ENCODE data around the gene ARMC7. TPM values are rescaled to one million over a fixed set of nuclear protein-coding genes. Genes with fewer than 3 reads are reported as not detected.
A peak's percentile ranks its signal among the peaks of the same experiment; 100 is the strongest.

The ARMC7 gene
- polyA plus RNA-seq, 1 donor from 2014 or later = 3.7 TPM

DNA sequence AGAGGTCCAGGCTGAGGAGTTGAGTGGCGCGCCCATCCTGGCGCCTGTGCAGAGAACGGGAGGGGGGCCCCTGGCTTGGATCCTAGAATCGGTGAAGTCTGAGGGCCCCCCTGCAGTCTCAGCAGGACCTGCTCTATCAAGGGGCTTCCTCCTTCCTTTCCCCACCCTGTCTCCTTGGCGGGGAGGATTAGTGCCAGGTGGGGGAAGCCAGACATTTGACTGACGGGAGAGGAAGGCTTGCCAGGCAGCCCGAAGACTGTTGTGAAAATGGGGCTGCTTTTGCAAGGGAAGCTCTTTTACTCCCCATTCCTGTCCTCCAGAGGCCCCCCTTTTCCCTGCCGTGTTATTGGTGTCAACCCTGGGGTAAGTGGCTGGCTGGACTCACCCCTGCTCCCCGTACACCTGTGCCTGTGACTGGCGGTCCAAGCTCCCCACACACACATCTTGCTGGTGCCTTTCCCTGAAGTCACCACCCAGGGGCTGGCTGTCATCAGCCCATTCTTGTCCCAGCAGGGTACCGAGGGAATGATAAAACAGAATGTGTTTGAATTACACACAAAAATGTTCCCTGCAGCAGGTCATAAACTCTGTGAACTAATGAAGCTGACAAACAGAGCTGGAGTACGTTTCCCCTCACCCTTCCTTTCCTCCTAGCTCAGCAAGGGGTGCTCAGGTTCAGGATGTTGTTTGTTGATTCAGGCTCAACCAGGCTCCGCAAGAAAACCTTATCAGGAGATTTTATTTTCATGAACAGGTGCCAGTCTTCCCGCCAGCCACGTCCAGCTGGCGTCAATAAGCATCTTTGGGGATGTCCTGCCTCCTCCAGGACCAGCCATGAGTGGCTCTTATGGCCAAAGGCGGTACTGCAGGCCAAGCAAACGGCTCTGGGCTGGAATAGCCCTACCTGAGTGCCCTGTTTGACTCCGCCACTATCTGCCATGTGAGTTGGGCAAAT, 4.4 kb upstream of the ARMC7 start:
- H3K9me2 ChIP-seq (ENCODE audit: insufficient read depth, low read length) = no peaks in the 10 kb centered on the region
- no peak overlapping the region for H2AFZ ChIP-seq (ENCODE audit: low read depth, low read length)
- no peak overlapping the region for H3K9ac ChIP-seq (ENCODE audit: low read length)
- no peaks in the 10 kb centered on the region for H3F3A ChIP-seq (ENCODE audit: insufficient read depth, low read length, poor library complexity, severe bottlenecking)
- H3K4me3 ChIP-seq (ENCODE audit: low read length) = no peak overlapping the region
- H3K27me3 ChIP-seq (ENCODE audit: insufficient read depth, low read depth, low read length) = no peaks in the 10 kb centered on the region
- H3K36me3 ChIP-seq (ENCODE audit: insufficient read depth, low read length) = no peaks in the 10 kb centered on the region
- TF ChIP-seq, protein P1, sequence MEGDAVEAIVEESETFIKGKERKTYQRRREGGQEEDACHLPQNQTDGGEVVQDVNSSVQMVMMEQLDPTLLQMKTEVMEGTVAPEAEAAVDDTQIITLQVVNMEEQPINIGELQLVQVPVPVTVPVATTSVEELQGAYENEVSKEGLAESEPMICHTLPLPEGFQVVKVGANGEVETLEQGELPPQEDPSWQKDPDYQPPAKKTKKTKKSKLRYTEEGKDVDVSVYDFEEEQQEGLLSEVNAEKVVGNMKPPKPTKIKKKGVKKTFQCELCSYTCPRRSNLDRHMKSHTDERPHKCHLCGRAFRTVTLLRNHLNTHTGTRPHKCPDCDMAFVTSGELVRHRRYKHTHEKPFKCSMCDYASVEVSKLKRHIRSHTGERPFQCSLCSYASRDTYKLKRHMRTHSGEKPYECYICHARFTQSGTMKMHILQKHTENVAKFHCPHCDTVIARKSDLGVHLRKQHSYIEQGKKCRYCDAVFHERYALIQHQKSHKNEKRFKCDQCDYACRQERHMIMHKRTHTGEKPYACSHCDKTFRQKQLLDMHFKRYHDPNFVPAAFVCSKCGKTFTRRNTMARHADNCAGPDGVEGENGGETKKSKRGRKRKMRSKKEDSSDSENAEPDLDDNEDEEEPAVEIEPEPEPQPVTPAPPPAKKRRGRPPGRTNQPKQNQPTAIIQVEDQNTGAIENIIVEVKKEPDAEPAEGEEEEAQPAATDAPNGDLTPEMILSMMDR (IDR thresholded peaks at IDR 0.05; ENCODE audit: poor library complexity, severe bottlenecking) = peak; percentile 65
- no peak for TF ChIP-seq EZH2 (IDR thresholded peaks at IDR 0.05; ENCODE audit: borderline replicate concordance, insufficient read depth, low read length, poor library complexity, severe bottlenecking)
- no peaks in the 10 kb centered on the region for H4K20me1 ChIP-seq (ENCODE audit: insufficient read depth)
- no peaks in the 10 kb centered on the region for H3K9me3 ChIP-seq (ENCODE audit: low read length)
- H3K4me2 ChIP-seq (ENCODE audit: low read length) = no peak overlapping the region
- H3K27ac ChIP-seq (ENCODE audit: low read length) = no peak overlapping the region
- peaks cover 1% of the 10 kb centered on the region for H3K79me2 ChIP-seq (replicated peaks; ENCODE audit: insufficient read depth, low read length)

DNA sequence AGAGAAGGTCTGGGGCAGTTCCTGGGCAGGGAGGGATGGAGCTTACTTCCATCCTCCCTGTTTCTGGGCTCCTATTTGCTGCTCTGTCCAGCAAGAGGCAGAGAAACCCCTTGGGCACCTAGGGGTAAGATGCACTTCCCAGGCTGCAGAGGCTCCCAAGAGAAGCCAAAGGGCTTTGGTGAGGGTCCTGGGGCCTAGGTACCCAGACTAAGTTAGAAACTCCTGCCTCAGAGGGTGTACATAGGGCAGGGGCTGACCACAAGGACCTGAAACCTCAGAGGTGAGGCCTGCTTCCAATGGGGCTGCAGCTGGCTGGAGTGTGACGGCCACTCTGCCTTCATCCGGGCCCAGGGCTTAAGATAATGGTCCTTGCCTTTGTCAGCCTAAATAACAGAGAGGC, 1.6 kb upstream of the ARMC7 start:
- TF ChIP-seq EZH2 (IDR thresholded peaks at IDR 0.05; ENCODE audit: borderline replicate concordance, insufficient read depth, low read length, poor library complexity, severe bottlenecking) (no peak), EP300 (conservative IDR thresholded peaks at IDR 0.05; ENCODE audit: poor library complexity, severe bottlenecking) (no peak), SMC3 (conservative IDR thresholded peaks at IDR 0.05; ENCODE audit: poor library complexity) (no peak), MXI1 (conservative IDR thresholded peaks at IDR 0.05; ENCODE audit: poor library complexity, severe bottlenecking) (no peak), POLR2AphosphoS5 (IDR thresholded peaks at IDR 0.05) (no peak), TAF1 (IDR thresholded peaks at IDR 0.05; ENCODE audit: low read depth) (no peak), RAD21 (conservative IDR thresholded peaks at IDR 0.05) (no peak)
- TF ChIP-seq, protein P2, sequence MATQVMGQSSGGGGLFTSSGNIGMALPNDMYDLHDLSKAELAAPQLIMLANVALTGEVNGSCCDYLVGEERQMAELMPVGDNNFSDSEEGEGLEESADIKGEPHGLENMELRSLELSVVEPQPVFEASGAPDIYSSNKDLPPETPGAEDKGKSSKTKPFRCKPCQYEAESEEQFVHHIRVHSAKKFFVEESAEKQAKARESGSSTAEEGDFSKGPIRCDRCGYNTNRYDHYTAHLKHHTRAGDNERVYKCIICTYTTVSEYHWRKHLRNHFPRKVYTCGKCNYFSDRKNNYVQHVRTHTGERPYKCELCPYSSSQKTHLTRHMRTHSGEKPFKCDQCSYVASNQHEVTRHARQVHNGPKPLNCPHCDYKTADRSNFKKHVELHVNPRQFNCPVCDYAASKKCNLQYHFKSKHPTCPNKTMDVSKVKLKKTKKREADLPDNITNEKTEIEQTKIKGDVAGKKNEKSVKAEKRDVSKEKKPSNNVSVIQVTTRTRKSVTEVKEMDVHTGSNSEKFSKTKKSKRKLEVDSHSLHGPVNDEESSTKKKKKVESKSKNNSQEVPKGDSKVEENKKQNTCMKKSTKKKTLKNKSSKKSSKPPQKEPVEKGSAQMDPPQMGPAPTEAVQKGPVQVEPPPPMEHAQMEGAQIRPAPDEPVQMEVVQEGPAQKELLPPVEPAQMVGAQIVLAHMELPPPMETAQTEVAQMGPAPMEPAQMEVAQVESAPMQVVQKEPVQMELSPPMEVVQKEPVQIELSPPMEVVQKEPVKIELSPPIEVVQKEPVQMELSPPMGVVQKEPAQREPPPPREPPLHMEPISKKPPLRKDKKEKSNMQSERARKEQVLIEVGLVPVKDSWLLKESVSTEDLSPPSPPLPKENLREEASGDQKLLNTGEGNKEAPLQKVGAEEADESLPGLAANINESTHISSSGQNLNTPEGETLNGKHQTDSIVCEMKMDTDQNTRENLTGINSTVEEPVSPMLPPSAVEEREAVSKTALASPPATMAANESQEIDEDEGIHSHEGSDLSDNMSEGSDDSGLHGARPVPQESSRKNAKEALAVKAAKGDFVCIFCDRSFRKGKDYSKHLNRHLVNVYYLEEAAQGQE (IDR thresholded peaks at IDR 0.05; ENCODE audit: borderline replicate concordance) = no peak
- TF ChIP-seq, protein P1 (IDR thresholded peaks at IDR 0.05; ENCODE audit: poor library complexity, severe bottlenecking) = no peak

More for the DNA sequence above, 1.6 kb upstream of the ARMC7 start:
- Histone ChIP-seq H3K4me2 (ENCODE audit: low read length) (no peak overlapping the region), H3K9ac (ENCODE audit: low read length) (no peak overlapping the region), H4K20me1 (ENCODE audit: insufficient read depth) (no peaks in the 10 kb centered on the region), H3F3A (ENCODE audit: insufficient read depth, low read length, poor library complexity, severe bottlenecking) (no peaks in the 10 kb centered on the region), H3K27me3 (ENCODE audit: insufficient read depth, low read depth, low read length) (no peaks in the 10 kb centered on the region), H3K9me2 (ENCODE audit: insufficient read depth, low read length) (no peaks in the 10 kb centered on the region), H2AFZ (ENCODE audit: low read depth, low read length) (no peak overlapping the region), H3K79me2 (replicated peaks; ENCODE audit: insufficient read depth, low read length) (peaks cover 6% of the 10 kb centered on the region), H3K36me3 (ENCODE audit: insufficient read depth, low read length) (no peaks in the 10 kb centered on the region), H3K27ac (ENCODE audit: low read length) (no peak overlapping the region), H3K4me3 (ENCODE audit: low read length) (no peak overlapping the region), H3K9me3 (ENCODE audit: low read length) (no peaks in the 10 kb centered on the region)

Data from neural cell (in vitro differentiated cells).